VCaP (cell line): ENCODE data around the gene C20orf204.

Source experiments
- H3K27ac ChIP-seq: fragments of 450-650 bp; 2 replicates; pipeline ENCODE4 v1.5.1; 2017
- TF ChIP-seq, protein P1 (sequence below): fragments of 450-650 bp; conservative IDR thresholded peaks from 2 replicates; pipeline ENCODE4 v1.5.1; 2017; ENCODE audit warnings: mild to moderate bottlenecking, moderate library complexity

The C20orf204 gene

DNA sequence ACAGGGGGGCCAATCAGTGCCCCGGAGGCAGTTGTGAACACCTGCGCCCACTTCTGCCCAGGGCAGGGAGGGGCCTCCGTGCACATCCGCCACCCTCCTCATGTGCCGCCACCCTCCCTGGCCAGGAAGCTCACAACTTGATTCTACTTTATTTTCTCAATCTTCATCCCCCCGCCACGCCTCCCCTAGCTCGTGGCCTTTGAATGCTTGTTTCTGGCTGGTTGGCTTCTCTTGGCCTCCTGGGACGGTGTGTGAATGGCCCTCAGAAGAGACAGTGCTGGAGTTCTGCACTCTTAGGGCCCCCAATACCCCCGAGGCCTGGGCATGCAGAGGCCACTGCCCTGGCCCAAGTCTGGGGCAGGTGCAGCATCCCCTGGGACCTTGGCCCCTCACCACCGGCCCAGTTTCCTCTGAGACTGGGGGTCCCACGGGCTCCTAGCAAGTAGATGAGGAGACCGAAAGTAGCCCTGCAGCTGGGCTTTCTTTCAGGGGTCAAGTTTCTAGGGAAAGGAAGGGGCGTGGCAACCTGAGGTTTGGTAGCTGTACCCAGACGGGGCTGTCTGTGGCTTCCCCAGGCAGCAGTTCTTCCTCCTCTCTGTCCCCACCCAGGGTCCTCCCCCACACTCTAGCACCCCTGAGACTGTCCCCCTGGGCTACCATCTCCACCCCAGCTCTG is 42.0 kb downstream of the C20orf204 start:
- TF ChIP-seq, protein P1, sequence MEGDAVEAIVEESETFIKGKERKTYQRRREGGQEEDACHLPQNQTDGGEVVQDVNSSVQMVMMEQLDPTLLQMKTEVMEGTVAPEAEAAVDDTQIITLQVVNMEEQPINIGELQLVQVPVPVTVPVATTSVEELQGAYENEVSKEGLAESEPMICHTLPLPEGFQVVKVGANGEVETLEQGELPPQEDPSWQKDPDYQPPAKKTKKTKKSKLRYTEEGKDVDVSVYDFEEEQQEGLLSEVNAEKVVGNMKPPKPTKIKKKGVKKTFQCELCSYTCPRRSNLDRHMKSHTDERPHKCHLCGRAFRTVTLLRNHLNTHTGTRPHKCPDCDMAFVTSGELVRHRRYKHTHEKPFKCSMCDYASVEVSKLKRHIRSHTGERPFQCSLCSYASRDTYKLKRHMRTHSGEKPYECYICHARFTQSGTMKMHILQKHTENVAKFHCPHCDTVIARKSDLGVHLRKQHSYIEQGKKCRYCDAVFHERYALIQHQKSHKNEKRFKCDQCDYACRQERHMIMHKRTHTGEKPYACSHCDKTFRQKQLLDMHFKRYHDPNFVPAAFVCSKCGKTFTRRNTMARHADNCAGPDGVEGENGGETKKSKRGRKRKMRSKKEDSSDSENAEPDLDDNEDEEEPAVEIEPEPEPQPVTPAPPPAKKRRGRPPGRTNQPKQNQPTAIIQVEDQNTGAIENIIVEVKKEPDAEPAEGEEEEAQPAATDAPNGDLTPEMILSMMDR, result no peak
- peak overlapping the region; percentile 91; the same call in 1 of the 2 replicates for H3K27ac ChIP-seq

DNA sequence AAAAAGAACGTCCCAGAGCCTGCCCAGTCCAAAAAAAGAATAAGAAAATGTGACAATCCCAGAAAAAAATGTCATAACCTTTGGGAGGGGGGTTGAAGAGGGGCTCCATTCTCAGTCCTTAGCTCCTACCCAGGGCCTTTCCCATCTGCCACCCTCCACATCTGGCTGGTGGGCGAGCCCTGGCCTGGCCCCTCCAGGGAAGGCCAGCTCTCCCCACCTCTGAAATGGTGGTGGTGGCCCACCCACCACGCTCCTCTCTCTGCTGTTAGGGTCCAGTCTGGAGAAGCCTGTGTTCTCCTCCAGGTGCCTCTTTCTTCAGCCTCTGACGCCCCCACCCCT is 42.9 kb downstream of the C20orf204 start:
- TF ChIP-seq, protein P1, result no peak
- peak overlapping the region; percentile 91 for H3K27ac ChIP-seq

DNA sequence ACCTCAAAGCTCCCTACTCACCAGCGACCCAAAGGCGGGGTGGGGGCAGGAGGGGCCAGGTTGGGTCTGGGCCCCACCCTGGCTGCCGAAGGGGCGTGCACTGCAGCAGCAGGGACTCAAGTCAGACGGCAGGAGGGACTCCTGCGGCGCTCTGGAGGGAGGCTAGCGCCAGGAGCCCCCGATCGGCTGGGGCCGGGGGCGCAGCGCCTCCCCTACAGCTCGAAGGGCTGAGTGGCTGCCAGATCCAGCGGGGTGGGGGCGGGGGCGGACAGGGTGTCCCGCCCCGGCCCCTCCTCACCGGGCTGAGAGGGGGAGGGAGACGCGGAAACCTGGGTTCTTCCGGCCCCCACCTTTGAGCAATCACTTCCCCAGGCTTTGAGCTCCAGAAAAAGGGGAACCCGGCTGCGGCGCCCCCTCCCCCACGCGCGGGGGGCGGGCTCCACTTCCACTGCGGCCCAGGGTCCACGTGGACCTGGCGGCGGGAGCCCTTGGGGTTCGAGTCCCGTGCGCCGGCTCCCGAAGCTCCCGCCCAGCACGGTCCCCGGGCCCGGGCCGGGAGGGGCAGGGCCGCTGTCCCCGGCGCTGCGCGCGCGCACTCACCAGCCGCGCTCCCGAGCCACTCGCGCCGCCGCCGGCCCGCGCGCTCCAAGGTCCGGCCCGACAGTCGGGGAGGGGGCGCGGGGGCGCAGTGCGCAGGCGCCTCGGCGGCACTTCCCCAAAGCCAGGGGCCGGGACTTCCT is 43.5 kb downstream of the C20orf204 start, which contains the start of gene RGS19:
TSS of gene RGS19 (minus strand) at position 246 of the 740 bp plus-strand sequence. CDS start 2,632 bp downstream, outside the sequence.
- peak within 1 kb of the TSS; percentile 91 for H3K27ac ChIP-seq
- TF ChIP-seq, protein P1, result no peak

DNA sequence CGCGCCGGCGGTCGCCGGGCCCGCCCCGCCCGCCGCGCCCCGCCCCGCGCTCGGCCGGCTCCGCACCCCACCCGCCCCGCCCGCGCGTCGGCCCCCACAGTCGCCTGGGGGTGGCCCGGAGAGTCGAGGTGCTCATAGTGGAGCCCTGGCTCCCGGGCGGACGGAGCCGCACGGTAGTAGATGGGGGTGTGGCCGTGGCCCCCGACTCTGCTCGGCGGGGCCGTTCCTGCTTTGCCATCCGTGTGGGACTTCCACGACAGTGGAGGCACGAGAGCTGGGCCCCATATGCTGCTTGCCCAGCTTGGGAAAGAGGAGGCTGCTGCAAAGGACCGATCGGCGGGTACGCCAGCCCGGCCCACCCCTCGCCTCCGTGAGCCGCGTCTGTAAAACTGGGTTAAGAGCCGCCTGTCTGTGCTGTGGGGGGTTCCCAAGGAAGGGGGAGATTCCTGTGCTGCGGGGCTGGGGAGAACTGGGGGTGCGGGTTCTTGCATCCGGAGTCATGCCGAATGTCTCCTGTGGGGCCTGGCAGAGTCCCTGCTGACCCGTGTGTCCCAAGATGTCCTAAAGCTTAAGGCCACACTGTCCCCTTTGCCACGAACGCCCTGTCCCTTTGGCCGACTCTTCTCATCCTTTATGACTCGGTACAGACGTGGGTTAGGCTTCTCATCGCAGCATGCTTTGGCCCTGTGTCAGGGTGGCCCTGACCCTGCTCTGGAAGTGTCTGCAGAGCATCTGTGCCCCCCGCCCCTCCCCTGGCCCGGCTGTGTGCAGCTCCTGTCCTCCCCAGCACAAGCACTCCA is 44.2 kb downstream of the C20orf204 start, which contains the start of gene OPRL1:
TSS of gene OPRL1 (plus strand) at position 70 of the 800 bp plus-strand sequence. CDS start 12,639 bp downstream, outside the sequence.
- TF ChIP-seq, protein P1, result no peak
- peak within 1 kb of the TSS; percentile 91 for H3K27ac ChIP-seq

DNA sequence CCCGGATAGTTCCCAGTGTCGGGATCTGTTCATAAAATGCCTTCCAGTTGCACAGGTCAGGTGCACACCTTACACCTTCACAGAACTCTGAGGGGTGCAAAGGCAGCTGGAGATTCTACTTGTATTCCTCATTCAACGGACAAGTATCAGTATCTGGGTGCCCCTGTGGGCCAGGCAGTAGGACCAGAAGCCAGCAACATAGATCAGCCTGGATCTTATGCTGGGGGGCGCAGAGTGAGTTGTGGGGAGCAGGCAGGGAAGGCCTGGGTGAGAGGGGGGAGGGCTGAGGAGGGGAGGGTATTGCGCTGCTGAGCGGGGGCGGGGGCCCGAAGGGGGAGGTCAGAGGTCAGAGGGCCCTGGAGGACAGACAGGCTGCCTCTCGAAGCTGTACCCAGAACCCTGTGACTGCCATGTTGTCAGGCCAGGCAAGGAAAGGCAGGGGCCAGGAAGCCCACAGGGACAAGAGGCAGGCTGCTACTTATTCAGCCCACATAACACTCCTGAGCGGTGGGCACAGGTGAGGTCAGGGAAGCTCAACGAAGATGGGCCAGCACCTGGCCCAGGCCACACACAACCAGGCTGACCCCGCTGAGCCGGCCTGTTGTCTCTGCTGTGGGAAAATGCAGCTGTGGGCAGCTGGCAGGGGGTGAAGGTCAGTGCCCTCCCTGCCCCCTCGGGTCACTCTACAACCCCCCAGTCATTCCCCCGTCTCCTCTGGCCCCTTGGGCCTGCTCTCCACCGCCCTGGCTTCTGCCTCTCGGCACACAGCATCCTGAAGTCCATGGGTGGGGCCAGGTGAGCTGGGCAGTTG is 45.0 kb downstream of the C20orf204 start:
- peak overlapping the region; percentile 91 for H3K27ac ChIP-seq
- TF ChIP-seq, protein P1, result no peak

DNA sequence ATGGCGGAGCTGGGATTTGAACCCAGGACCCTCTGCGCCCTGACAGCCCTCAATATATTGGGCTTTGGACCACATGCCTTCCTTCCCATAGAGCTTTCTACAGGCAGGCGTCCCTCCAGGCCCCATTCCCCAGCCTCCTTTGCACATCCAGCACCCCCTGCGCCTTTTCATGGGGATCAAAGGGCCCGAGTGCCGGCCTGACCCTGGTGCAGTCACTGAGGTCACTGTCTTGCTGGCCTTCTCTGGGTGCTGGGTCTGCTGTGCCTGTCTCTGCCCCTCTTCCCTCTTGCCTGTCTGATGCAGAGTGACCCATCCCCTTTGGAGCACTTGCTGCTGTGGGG is 45.6 kb downstream of the C20orf204 start:
- H3K27ac ChIP-seq, result no peak overlapping the region

More for the DNA sequence above, 45.6 kb downstream of the C20orf204 start:
- TF ChIP-seq, protein P1, result no peak
